ENCODE data around the gene HEXD.
A peak's percentile ranks its signal among the peaks of the same experiment; 100 is the strongest.

- no peak for TF ChIP-seq NRF1 (IDR thresholded peaks at IDR 0.05; ENCODE audit: low read depth, low read length)
- TF ChIP-seq, protein P1, sequence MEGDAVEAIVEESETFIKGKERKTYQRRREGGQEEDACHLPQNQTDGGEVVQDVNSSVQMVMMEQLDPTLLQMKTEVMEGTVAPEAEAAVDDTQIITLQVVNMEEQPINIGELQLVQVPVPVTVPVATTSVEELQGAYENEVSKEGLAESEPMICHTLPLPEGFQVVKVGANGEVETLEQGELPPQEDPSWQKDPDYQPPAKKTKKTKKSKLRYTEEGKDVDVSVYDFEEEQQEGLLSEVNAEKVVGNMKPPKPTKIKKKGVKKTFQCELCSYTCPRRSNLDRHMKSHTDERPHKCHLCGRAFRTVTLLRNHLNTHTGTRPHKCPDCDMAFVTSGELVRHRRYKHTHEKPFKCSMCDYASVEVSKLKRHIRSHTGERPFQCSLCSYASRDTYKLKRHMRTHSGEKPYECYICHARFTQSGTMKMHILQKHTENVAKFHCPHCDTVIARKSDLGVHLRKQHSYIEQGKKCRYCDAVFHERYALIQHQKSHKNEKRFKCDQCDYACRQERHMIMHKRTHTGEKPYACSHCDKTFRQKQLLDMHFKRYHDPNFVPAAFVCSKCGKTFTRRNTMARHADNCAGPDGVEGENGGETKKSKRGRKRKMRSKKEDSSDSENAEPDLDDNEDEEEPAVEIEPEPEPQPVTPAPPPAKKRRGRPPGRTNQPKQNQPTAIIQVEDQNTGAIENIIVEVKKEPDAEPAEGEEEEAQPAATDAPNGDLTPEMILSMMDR (IDR thresholded peaks at IDR 0.05; ENCODE audit: control extremely low read depth in 1 of 3, insufficient read depth in 1 of 3, low read depth in 1 of 3, low read length in 3 of 3): peak in 1 of 3 experiments; percentile 13; a peak in 1 of 4 replicates
- no peak for TF ChIP-seq JUND (IDR thresholded peaks at IDR 0.05; ENCODE audit: low read length)
These were observed 1.4 kb upstream of the HEXD start for GRCh38 chr17:82416771-82417170.
